GM18867 (cell line): ENCODE data around the gene LRCH1.
A peak's percentile ranks its signal among the peaks of the same experiment; 100 is the strongest.

Experiments
- ATAC-seq: cut with Tn5 transposase; IDR thresholded peaks from one replicate; pipeline ENCODE4 v1.9.1; 2021; ENCODE audit warnings: mild to moderate bottlenecking, moderate library complexity; ENCODE audit not compliant: unreplicated experiment

The LRCH1 gene

DNA sequence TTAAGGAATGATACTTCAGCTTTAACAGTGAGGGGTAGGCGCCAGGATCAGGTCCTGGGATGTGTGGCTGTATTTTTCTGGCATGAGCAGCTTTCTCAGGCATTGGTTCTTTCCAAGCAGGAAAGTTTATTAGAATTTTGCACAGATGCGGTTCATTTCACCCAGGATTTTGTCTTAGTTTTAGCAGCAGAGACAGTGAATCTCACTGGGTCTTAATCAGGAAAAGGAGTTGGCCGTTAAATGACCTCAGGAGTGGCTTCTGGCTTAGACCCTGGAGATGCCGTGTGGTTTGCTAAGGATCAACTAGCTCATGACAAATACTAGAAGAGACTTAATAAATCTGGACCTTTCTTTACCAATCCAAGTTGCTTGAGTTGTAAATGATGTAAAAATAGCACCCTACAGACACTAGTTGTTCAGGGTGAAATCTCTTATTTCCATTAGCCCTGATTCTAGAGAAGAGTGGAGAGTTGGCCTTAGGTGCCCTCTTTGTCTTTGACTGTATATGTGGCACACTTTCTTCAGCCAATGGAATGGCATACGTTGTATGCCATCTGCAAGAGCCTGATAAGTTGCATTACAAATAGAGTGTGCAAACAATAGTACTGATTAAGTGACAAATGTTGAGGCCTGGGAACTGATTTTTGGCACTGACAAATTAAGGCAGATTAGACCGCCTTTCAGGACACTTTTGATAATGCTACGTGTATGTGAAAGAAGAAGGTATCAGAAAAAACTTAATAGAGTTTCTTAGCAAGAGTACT is 34.0 kb downstream of the LRCH1 start:
- ATAC-seq = no peak

DNA sequence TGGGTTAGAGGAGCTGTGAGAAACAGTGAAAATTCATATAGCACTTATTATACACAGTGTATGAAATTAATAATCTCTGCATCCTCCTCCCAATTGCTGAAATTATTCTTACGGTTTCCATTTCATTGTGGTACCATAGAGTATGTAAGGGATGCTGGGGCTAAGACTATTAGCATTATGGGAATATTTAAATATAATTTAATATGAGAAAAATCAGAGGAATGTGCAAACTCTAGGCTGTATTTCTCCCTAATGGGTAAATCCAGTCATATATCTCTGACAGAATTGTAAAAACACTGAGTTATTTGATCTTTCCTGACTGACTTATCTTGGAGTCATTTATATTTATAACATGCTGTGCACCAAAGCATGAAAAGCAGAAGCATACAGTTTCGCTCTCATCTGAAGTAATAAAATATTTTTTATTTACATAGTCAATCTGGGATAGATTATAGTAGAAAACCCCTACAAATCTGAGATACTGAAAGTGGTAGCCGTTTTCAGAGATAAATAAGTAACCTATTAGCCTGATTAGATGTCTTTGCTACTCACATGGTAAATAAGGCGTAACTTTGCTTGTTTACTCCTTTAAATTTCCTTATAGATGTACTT is 34.9 kb downstream of the LRCH1 start:
- ATAC-seq = peak; percentile 62

GRCh38 chr13:46592385-46592784 is 39.4 kb downstream of the LRCH1 start:
- ATAC-seq = no peak

DNA sequence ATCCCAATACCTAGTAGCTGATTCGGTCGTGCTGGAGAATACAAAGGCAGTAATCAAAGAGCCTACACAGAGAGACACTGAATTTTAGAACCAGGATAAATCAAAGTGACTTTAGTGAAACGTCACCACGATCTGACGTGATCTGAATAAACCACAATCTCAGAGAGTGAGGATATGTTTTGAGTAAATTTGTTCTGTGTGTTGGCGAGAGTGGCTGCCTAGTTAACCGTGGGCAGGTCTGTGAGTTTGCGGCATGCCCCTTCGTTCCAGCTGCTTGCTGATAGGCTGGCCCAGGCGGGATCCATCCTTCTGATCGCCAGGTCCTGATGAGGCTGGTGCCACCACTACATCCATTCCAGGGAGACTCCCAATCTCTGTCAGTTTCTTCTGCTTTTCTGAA is 40.4 kb downstream of the LRCH1 start:
- peak; percentile 61 for ATAC-seq

GRCh38 chr13:46594374-46595078 is 41.6 kb downstream of the LRCH1 start:
- no peak for ATAC-seq

DNA sequence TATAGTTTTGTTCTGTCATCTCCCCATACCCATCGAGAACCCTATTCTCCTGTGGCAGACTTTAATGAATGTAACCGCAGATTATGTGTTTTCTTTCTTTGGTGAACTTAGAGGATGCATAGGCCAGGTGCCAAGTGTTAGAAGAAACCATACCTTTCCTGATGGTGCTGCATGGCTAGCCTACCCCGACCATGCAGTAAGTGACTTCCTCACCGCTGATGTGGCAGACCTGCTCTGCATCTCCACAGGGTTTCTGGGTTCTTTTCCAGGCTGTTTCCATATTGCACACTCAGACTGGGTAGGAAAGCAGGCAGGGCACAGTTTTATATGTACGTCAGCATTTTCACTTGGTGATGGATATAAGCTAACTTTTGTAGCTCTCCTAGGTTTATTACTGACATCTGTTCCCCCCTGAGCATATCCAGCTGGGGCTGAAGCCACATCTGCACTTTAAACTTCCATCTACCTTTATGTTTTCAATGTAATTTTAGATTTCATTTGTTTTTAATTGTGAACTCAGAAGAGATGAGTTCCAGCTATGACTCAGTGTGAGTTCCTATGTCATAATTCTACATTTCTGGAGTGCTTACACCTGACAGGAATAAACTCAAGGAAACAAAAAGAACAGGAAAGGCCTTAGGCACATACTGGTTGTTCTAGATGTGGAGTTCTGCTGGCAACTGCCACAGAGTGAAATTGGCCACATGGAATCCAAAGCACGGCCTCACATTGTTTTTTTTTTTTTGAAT is 42.3 kb downstream of the LRCH1 start:
- ATAC-seq = peak; percentile 49

GRCh38 chr13:46595885-46596275 is 42.9 kb downstream of the LRCH1 start:
- ATAC-seq = no peak

- no peak for ATAC-seq
Measured at GRCh38 chr13:46596466-46596865, 43.5 kb downstream of the LRCH1 start.

- peak; percentile 37 for ATAC-seq
Measured at GRCh38 chr13:46598140-46598819, 45.3 kb downstream of the LRCH1 start.

GRCh38 chr13:46598820-46599180 is 45.8 kb downstream of the LRCH1 start:
- peak; percentile 35 for ATAC-seq

DNA sequence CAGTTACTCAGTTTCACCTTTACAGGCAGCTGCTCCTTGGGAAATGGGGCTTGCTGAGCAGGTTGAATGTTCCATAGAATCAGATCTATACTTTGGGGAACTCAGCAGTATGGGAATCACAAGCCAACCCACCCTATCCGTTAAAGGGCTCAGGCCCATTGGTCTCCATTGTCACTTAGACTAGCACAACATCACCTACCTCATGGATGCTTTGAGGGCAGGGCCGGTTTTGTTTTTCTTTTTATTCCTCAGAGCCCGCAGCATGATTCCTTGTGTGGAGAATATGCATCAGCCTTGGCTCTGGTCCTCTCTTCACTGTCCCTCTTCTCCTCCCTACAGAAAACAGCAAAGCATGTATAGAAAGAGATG is 48.0 kb downstream of the LRCH1 start:
- ATAC-seq = no peak

- ATAC-seq = no peak
Measured at GRCh38 chr13:46602531-46602930, 49.6 kb downstream of the LRCH1 start.

- no peak for ATAC-seq
Measured at GRCh38 chr13:46603165-46603603, 50.2 kb downstream of the LRCH1 start.

DNA sequence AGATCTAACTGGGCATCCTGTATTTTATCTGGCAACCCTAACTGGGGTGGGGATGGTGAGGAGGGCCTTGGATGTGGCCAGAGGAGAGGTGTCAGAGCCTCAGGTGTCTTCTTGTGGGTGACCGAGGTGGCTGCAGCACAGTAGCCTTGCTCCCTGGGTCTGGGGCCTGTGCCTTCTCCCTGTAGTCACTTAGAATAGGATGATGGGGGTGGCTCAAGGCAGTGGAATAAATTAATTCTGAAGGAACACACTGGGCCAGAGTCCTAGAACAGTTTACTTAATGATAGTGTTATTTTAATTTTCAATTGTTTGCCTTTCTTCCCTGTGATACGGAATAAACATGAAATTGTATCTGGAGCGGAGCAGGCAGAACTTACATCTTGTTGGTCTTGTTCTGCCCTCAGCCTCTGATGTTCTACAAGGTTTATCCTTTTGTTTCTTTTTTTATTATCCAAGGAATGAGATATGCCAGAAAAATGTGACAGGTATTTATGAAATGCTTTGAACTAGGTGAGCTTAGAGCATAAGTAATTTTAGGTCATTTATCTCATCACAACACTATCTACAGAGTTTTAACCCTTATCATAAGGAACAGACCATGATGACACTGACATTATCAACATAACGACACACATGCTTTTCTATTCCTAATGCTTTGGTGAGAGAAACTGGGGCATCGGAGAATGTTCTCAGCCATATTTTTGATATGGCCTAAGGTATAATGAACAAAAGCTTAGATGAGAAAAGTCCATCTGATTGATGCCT is 51.4 kb downstream of the LRCH1 start:
- ATAC-seq = no peak

GRCh38 chr13:46605076-46605824 is 52.3 kb downstream of the LRCH1 start:
- no peak for ATAC-seq

- ATAC-seq = peak; percentile 44
Measured at GRCh38 chr13:46605825-46606554, 53.0 kb downstream of the LRCH1 start.

DNA sequence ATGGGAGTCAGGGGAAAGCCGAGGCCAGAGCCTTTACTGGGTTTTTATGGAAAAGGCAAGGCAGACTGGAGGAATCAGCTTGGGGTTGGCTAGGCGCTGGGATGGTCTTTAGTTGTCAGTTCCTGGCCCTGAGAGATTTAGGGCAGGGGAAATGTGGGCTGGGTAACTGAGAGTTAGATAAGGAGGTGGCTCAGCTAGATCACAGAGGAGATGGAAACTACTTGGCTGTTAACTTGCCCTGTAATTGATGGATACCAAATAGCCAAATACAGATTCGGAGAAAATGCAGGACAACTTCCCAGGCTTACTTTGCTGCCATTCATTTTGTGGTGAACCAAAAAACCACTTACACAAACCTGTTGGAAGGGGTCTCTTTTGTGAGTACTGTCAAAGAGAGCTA is 54.0 kb downstream of the LRCH1 start:
- ATAC-seq = no peak

GRCh38 chr13:46607768-46608564 is 55.0 kb downstream of the LRCH1 start:
- ATAC-seq = no peak
